HUES6 (cell line): ENCODE results near the gene COL18A1.
"Not testable (repeated sequence)": the region's sequence is repeated elsewhere in the genome, so short reads cannot be mapped to it uniquely, and the experiment has no call there.

ENCODE experiments used
- H3K27ac ChIP-seq: 2 replicates; pipeline ENCODE4 v1.7.0; 2013; ENCODE audit warnings: low read depth, mild to moderate bottlenecking, low read length, inconsistent platforms
- H3K27me3 ChIP-seq: 2 replicates; pipeline ENCODE4 v1.6.1; 2013; ENCODE audit warnings: low read length; ENCODE audit not compliant: control insufficient read depth, insufficient read depth
- H3K36me3 ChIP-seq: 2 replicates; pipeline ENCODE4 v1.6.1; 2013; ENCODE audit warnings: low read length; ENCODE audit not compliant: control insufficient read depth, insufficient read depth
- H3K4me1 ChIP-seq: 2 replicates; pipeline ENCODE4 v1.6.1; 2013; ENCODE audit warnings: low read length; ENCODE audit not compliant: control insufficient read depth, insufficient read depth
- H3K4me3 ChIP-seq: 2 replicates; pipeline ENCODE4 v1.5.1; 2013; ENCODE audit warnings: low read depth, low read length
- H3K9ac ChIP-seq: one replicate; pipeline ENCODE4 v1.6.1; 2013; ENCODE audit warnings: mild to moderate bottlenecking, low read length
- H3K9me3 ChIP-seq: 2 replicates; pipeline ENCODE4 v1.6.1; 2013; ENCODE audit warnings: low read depth, low read length; ENCODE audit not compliant: control insufficient read depth, insufficient read depth

The COL18A1 gene

GRCh38 chr21:45530423-45531113, 125.6 kb downstream of the COL18A1 start:
- Histone ChIP-seq H3K27ac (no peak overlapping the region), H3K4me3 (no peak overlapping the region), H3K36me3 (peaks cover 40% of the 10 kb centered on the region), H3K9me3 (no peaks in the 10 kb centered on the region), H3K9ac (no peak overlapping the region), H3K27me3 (no peaks in the 10 kb centered on the region), H3K4me1 (peaks cover 7% of the 10 kb centered on the region; the same call in 1 of the 2 replicates)

GRCh38 chr21:45531114-45531392, 126.1 kb downstream of the COL18A1 start:
- H3K36me3 ChIP-seq, result peaks cover 41% of the 10 kb centered on the region
- H3K27ac ChIP-seq, H3K4me3 ChIP-seq, H3K4me1 ChIP-seq, H3K27me3 ChIP-seq, H3K9me3 ChIP-seq, H3K9ac ChIP-seq: not testable (repeated sequence)

- no peak overlapping the region for H3K4me3 ChIP-seq
- no peaks in the 10 kb centered on the region for H3K9me3 ChIP-seq
- no peaks in the 10 kb centered on the region for H3K27me3 ChIP-seq
- H3K36me3 ChIP-seq, result peaks cover 47% of the 10 kb centered on the region
- H3K27ac ChIP-seq, result no peak overlapping the region
- no peak overlapping the region for H3K9ac ChIP-seq
- peaks cover 7% of the 10 kb centered on the region; the same call in 1 of the 2 replicates for H3K4me1 ChIP-seq
These were observed 126.6 kb downstream of the COL18A1 start for GRCh38 chr21:45531393-45532215.

- H3K36me3 ChIP-seq, result peaks cover 54% of the 10 kb centered on the region
These were observed 127.9 kb downstream of the COL18A1 start for GRCh38 chr21:45532826-45533360.

GRCh38 chr21:45533361-45533845, 128.4 kb downstream of the COL18A1 start:
- Histone ChIP-seq H3K9me3 (no peaks in the 10 kb centered on the region), H3K4me1 (peaks cover 7% of the 10 kb centered on the region; the same call in 1 of the 2 replicates), H3K9ac (no peak overlapping the region), H3K36me3 (peaks cover 54% of the 10 kb centered on the region), H3K4me3 (no peak overlapping the region), H3K27ac (no peak overlapping the region), H3K27me3 (no peaks in the 10 kb centered on the region)

More at GRCh38 chr21:45532826-45533360, 127.9 kb downstream of the COL18A1 start:
- Histone ChIP-seq H3K4me3 (no peak overlapping the region), H3K27ac (no peak overlapping the region), H3K4me1 (peaks cover 7% of the 10 kb centered on the region; the same call in 1 of the 2 replicates), H3K9ac (no peak overlapping the region), H3K9me3 (no peaks in the 10 kb centered on the region), H3K27me3 (no peaks in the 10 kb centered on the region)

- no peak overlapping the region for H3K4me3 ChIP-seq
- H3K36me3 ChIP-seq, result peaks cover 53% of the 10 kb centered on the region
- H3K27me3 ChIP-seq, result no peaks in the 10 kb centered on the region
- peaks cover 7% of the 10 kb centered on the region; the same call in 1 of the 2 replicates for H3K4me1 ChIP-seq
- no peak overlapping the region for H3K9ac ChIP-seq
- H3K9me3 ChIP-seq, result no peaks in the 10 kb centered on the region
- H3K27ac ChIP-seq, result no peak overlapping the region
These were observed 129.1 kb downstream of the COL18A1 start for GRCh38 chr21:45533846-45534635.

- Histone ChIP-seq H3K9me3 (no peaks in the 10 kb centered on the region), H3K36me3 (peaks cover 46% of the 10 kb centered on the region), H3K9ac (no peak overlapping the region), H3K27me3 (no peaks in the 10 kb centered on the region), H3K27ac (no peak overlapping the region), H3K4me3 (no peak overlapping the region), H3K4me1 (peaks cover 7% of the 10 kb centered on the region; the same call in 1 of the 2 replicates)
These were observed 129.8 kb downstream of the COL18A1 start for GRCh38 chr21:45534636-45535331.

- no peak overlapping the region for H3K27ac ChIP-seq
- no peak overlapping the region for H3K4me3 ChIP-seq
- no peaks in the 10 kb centered on the region for H3K9me3 ChIP-seq
- H3K27me3 ChIP-seq, result no peaks in the 10 kb centered on the region
- H3K36me3 ChIP-seq, result peaks cover 39% of the 10 kb centered on the region
- H3K9ac ChIP-seq, result no peak overlapping the region
- peaks cover 7% of the 10 kb centered on the region; the same call in 1 of the 2 replicates for H3K4me1 ChIP-seq
These were observed 130.5 kb downstream of the COL18A1 start for GRCh38 chr21:45535341-45536081.

GRCh38 chr21:45536301-45537081, 131.5 kb downstream of the COL18A1 start:
- Histone ChIP-seq H3K4me1 (peaks cover 9% of the 10 kb centered on the region; the same call in 1 of the 2 replicates), H3K36me3 (peaks cover 33% of the 10 kb centered on the region), H3K4me3 (no peak overlapping the region), H3K9me3 (no peaks in the 10 kb centered on the region), H3K9ac (no peak overlapping the region), H3K27ac (no peak overlapping the region), H3K27me3 (no peaks in the 10 kb centered on the region)
